ENCODE results near the gene CMTM4. TPM values are rescaled to one million over a fixed set of nuclear protein-coding genes. Genes with fewer than 3 reads are reported as not detected.

CMTM4 gene
- total RNA-seq, 1 donor from 2014 or later: 32.5 TPM

- H3K27me3 Mint-ChIP-seq (ENCODE audit: low read depth): no peaks in the 10 kb centered on the region
- TF ChIP-seq CTCF (IDR thresholded peaks at IDR 0.05): no peak
- H3K36me3 Mint-ChIP-seq (ENCODE audit: low read depth): no peaks in the 10 kb centered on the region
- H3K4me1 Mint-ChIP-seq (ENCODE audit: low read depth): peaks cover 17% of the 10 kb centered on the region
- DNase-seq (ENCODE audit: low spot score): no peak
- H3K4me3 Mint-ChIP-seq (ENCODE audit: unreplicated experiment): no peak overlapping the region
- no peak overlapping the region for H3K27ac Mint-ChIP-seq (ENCODE audit: unreplicated experiment)
- no peaks in the 10 kb centered on the region for H3K9me3 Mint-ChIP-seq (ENCODE audit: low read depth)
Measured at GRCh38 chr16:66692341-66692740, 4.2 kb downstream of the CMTM4 start.

- Mint-ChIP-seq H3K9me3 (ENCODE audit: low read depth) (no peaks in the 10 kb centered on the region), H3K27ac (ENCODE audit: unreplicated experiment) (no peak overlapping the region), H3K36me3 (ENCODE audit: low read depth) (no peaks in the 10 kb centered on the region), H3K27me3 (ENCODE audit: low read depth) (no peaks in the 10 kb centered on the region), H3K4me3 (ENCODE audit: unreplicated experiment) (no peak overlapping the region), H3K4me1 (ENCODE audit: low read depth) (peaks cover 17% of the 10 kb centered on the region)
- no peak for TF ChIP-seq CTCF (IDR thresholded peaks at IDR 0.05)
- no peak for DNase-seq (ENCODE audit: low spot score)
Measured at GRCh38 chr16:66691234-66691633, 5.3 kb downstream of the CMTM4 start.

GRCh38 chr16:66690106-66690847 lies 6.3 kb downstream of the CMTM4 start:
- H3K27me3 Mint-ChIP-seq (ENCODE audit: low read depth): no peaks in the 10 kb centered on the region
- H3K36me3 Mint-ChIP-seq (ENCODE audit: low read depth): no peaks in the 10 kb centered on the region
- no peak overlapping the region for H3K4me3 Mint-ChIP-seq (ENCODE audit: unreplicated experiment)
- no peak overlapping the region for H3K27ac Mint-ChIP-seq (ENCODE audit: unreplicated experiment)
- TF ChIP-seq CTCF (IDR thresholded peaks at IDR 0.05): no peak
- H3K9me3 Mint-ChIP-seq (ENCODE audit: low read depth): no peaks in the 10 kb centered on the region
- peaks cover 11% of the 10 kb centered on the region for H3K4me1 Mint-ChIP-seq (ENCODE audit: low read depth)
- DNase-seq (ENCODE audit: low spot score): no peak

GRCh38 chr16:66689282-66689681 lies 7.3 kb downstream of the CMTM4 start:
- no peak for DNase-seq (ENCODE audit: low spot score)

More at GRCh38 chr16:66689282-66689681, 7.3 kb downstream of the CMTM4 start:
- no peak for TF ChIP-seq CTCF (IDR thresholded peaks at IDR 0.05)
- Mint-ChIP-seq H3K27ac (ENCODE audit: unreplicated experiment) (no peak overlapping the region), H3K4me1 (ENCODE audit: low read depth) (peaks cover 9% of the 10 kb centered on the region), H3K27me3 (ENCODE audit: low read depth) (no peaks in the 10 kb centered on the region), H3K4me3 (ENCODE audit: unreplicated experiment) (no peak overlapping the region), H3K9me3 (ENCODE audit: low read depth) (no peaks in the 10 kb centered on the region), H3K36me3 (ENCODE audit: low read depth) (no peaks in the 10 kb centered on the region)

Data from chondrocyte (in vitro differentiated cells).